Testis (tissue), 2 donors: ENCODE measurements around the gene DMTF1.

Experiments used
- POLR2A ChIP-seq: fragments of 450-650 bp; IDR thresholded peaks from one replicate; pipeline ENCODE4 v1.6.1; 2017; ENCODE audit warnings: antibody characterized with exemption, mild to moderate bottlenecking, moderate library complexity
- TF ChIP-seq, protein P1 (sequence below), 3 experiments: fragments of 450-650 bp in 2 of 3; fragments of 200-600 bp in 1 of 3; sonication (generic) in 1 of 3; IDR thresholded peaks; one replicate each; pipeline ENCODE4 v1.5.1; 2016 to 2019; ENCODE audit warnings: antibody characterized with exemption in 3 of 3, mild to moderate bottlenecking in 2 of 3, moderate library complexity in 1 of 3

DNA sequence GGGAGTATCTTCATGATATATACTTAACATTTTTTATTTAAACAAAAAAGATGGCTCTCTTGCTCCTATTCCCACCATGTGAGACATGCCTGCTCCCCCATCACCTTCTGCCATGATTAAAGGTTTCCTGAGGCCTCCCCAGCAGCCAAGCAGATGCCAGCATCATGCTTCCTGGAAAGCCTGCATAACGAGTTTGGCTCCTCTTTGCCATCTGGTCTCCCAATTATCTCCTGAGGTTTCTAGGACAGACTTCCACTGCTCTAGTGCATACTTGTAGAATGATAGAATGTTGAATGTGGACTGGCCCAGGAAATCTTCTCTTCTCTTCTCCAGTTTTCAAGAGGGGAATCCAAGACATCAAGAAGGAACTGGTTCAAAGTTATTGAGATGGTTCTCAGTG lies 46.9 kb upstream of the DMTF1 start:
- no peak for TF ChIP-seq POLR2A
- TF ChIP-seq, protein P1, sequence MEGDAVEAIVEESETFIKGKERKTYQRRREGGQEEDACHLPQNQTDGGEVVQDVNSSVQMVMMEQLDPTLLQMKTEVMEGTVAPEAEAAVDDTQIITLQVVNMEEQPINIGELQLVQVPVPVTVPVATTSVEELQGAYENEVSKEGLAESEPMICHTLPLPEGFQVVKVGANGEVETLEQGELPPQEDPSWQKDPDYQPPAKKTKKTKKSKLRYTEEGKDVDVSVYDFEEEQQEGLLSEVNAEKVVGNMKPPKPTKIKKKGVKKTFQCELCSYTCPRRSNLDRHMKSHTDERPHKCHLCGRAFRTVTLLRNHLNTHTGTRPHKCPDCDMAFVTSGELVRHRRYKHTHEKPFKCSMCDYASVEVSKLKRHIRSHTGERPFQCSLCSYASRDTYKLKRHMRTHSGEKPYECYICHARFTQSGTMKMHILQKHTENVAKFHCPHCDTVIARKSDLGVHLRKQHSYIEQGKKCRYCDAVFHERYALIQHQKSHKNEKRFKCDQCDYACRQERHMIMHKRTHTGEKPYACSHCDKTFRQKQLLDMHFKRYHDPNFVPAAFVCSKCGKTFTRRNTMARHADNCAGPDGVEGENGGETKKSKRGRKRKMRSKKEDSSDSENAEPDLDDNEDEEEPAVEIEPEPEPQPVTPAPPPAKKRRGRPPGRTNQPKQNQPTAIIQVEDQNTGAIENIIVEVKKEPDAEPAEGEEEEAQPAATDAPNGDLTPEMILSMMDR (IDR thresholded peaks at IDR 0.05): no peak
